ENCODE measurements around the gene LINC00632.

LINC00632 gene

GRCh38 chrX:140804292-140804691 lies 94.7 kb downstream of the LINC00632 start:
- Mint-ChIP-seq H3K4me1 (no peaks in the 10 kb centered on the region), H3K27ac (no peak overlapping the region), H3K9me3 (peaks cover 17% of the 10 kb centered on the region), H3K27me3 (ENCODE audit: low read depth) (no peaks in the 10 kb centered on the region), H3K36me3 (ENCODE audit: low read depth) (no peaks in the 10 kb centered on the region), H3K4me3 (no peak overlapping the region)
- TF ChIP-seq CTCF (IDR thresholded peaks at IDR 0.05; ENCODE audit: unreplicated experiment in 3 of 3): no peak

DNA sequence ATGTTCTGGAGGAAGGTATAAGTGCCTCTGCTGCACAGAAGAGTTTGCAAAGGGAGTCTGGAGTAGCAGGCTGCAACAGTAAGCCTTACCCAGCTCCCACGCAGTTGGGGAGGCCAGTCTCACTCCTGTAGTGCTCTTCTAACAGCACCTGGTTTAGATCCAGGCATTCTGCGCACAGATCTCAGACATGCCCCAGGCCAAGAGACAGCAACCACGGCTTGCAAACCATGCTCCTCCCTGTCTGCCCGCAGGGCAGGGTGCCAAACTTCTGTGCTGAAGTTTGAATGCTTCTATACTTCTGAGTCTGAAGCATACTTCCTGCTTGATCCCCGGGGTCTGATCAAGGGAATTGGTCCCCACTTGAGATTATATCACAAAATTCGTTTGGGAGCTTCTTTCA lies 106.3 kb downstream of the LINC00632 start:
- Mint-ChIP-seq H3K4me3 (no peak overlapping the region), H3K4me1 (peaks cover 5% of the 10 kb centered on the region), H3K36me3 (ENCODE audit: low read depth) (no peaks in the 10 kb centered on the region), H3K27ac (no peak overlapping the region), H3K9me3 (peaks cover 37% of the 10 kb centered on the region), H3K27me3 (ENCODE audit: low read depth) (no peaks in the 10 kb centered on the region)
- TF ChIP-seq CTCF (IDR thresholded peaks at IDR 0.05; ENCODE audit: unreplicated experiment in 3 of 3): no peak

- TF ChIP-seq CTCF (IDR thresholded peaks at IDR 0.05; ENCODE audit: unreplicated experiment in 3 of 3): peak; percentile 55 to 67 (median 60)
- H3K9me3 Mint-ChIP-seq: peaks cover 24% of the 10 kb centered on the region
Measured at GRCh38 chrX:140817943-140818342, 108.4 kb downstream of the LINC00632 start.

DNA sequence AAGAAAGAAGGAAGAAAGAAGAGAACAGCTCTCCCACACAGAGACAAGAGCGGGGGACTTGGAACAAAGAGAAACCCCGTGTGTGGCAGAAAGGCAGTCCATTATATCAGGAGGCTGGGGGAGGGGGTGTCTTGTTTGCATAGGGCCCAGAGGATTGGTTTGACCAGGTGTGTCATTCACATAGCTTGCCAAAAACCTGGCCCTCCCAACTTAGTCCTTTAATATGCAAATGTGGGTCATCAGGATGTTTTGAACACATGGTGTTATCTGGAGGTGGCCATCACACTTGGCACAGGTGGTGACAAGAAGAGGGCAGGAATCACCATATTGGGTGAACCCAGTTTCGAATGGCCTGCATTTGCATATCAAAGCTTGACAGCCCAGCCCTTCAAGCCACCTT lies 111.7 kb downstream of the LINC00632 start:
- Mint-ChIP-seq H3K27ac (no peak overlapping the region), H3K4me1 (peaks cover 2% of the 10 kb centered on the region), H3K9me3 (peaks cover 7% of the 10 kb centered on the region), H3K4me3 (no peak overlapping the region), H3K27me3 (ENCODE audit: low read depth) (no peaks in the 10 kb centered on the region), H3K36me3 (ENCODE audit: low read depth) (no peaks in the 10 kb centered on the region)
- no peak for TF ChIP-seq CTCF (IDR thresholded peaks at IDR 0.05; ENCODE audit: unreplicated experiment in 3 of 3)

More at GRCh38 chrX:140817943-140818342, 108.4 kb downstream of the LINC00632 start:
- Mint-ChIP-seq H3K27ac (no peak overlapping the region), H3K27me3 (ENCODE audit: low read depth) (no peaks in the 10 kb centered on the region), H3K36me3 (ENCODE audit: low read depth) (no peaks in the 10 kb centered on the region), H3K4me3 (no peak overlapping the region), H3K4me1 (peaks cover 5% of the 10 kb centered on the region)

- no peak overlapping the region for H3K4me3 Mint-ChIP-seq
- H3K27me3 Mint-ChIP-seq (ENCODE audit: low read depth): no peaks in the 10 kb centered on the region
- peaks cover 7% of the 10 kb centered on the region for H3K9me3 Mint-ChIP-seq
- H3K27ac Mint-ChIP-seq: no peak overlapping the region
- TF ChIP-seq CTCF (IDR thresholded peaks at IDR 0.05; ENCODE audit: unreplicated experiment in 3 of 3): no peak
- no peaks in the 10 kb centered on the region for H3K4me1 Mint-ChIP-seq
- no peaks in the 10 kb centered on the region for H3K36me3 Mint-ChIP-seq (ENCODE audit: low read depth)
Measured at GRCh38 chrX:140822184-140822583, 112.6 kb downstream of the LINC00632 start.

- Mint-ChIP-seq H3K36me3 (ENCODE audit: low read depth) (no peaks in the 10 kb centered on the region), H3K27me3 (ENCODE audit: low read depth) (no peaks in the 10 kb centered on the region), H3K4me1 (no peaks in the 10 kb centered on the region), H3K9me3 (peaks cover 7% of the 10 kb centered on the region), H3K4me3 (no peak overlapping the region), H3K27ac (no peak overlapping the region)
- TF ChIP-seq CTCF (IDR thresholded peaks at IDR 0.05; ENCODE audit: unreplicated experiment in 3 of 3): no peak
Measured at GRCh38 chrX:140822861-140823260, 113.3 kb downstream of the LINC00632 start.
